Epithelial cell of esophagus (primary cell): Measurements from ENCODE around the gene PHKA1.

Experiments used
- DNase-seq: peaks from one replicate; pipeline ENCODE4 v3.0.0; 2010; ENCODE audit warnings: low read depth
- H3K4me3 ChIP-seq: 2 replicates; pipeline ENCODE4 v1.5.1; 2011; ENCODE audit warnings: mild to moderate bottlenecking, low read length, control low read depth
- CTCF ChIP-seq: IDR thresholded peaks from 2 replicates; pipeline ENCODE4 v1.5.1; 2011; ENCODE audit warnings: low read depth, mild to moderate bottlenecking, low read length, control low read depth, inconsistent platforms; ENCODE audit not compliant: insufficient read depth; ENCODE audit errors: missing control alignments

PHKA1 gene

GRCh38 chrX:72662020-72662747 lies 51.9 kb downstream of the PHKA1 start:
- TF ChIP-seq CTCF, result no peak
- no peak for DNase-seq
- H3K4me3 ChIP-seq, result no peak overlapping the region

GRCh38 chrX:72659723-72660122 lies 54.4 kb downstream of the PHKA1 start:
- TF ChIP-seq CTCF, result no peak
- no peak for DNase-seq
- H3K4me3 ChIP-seq, result no peak overlapping the region

- TF ChIP-seq CTCF, result no peak
- DNase-seq, result no peak
- no peak overlapping the region for H3K4me3 ChIP-seq
These were observed 62.0 kb downstream of the PHKA1 start for GRCh38 chrX:72652082-72652481.

GRCh38 chrX:72644946-72645345 lies 69.2 kb downstream of the PHKA1 start:
- H3K4me3 ChIP-seq, result no peak overlapping the region
- DNase-seq, result peak; percentile 53
- no peak for TF ChIP-seq CTCF

- no peak for TF ChIP-seq CTCF
- peak; percentile 59 for DNase-seq
- no peak overlapping the region for H3K4me3 ChIP-seq
These were observed 72.5 kb downstream of the PHKA1 start for GRCh38 chrX:72641611-72642010.

- no peak overlapping the region for H3K4me3 ChIP-seq
- no peak for TF ChIP-seq CTCF
- DNase-seq, result no peak
These were observed 78.2 kb downstream of the PHKA1 start for GRCh38 chrX:72635930-72636329.

GRCh38 chrX:72634331-72634730 lies 79.8 kb downstream of the PHKA1 start:
- no peak for TF ChIP-seq CTCF
- DNase-seq, result no peak
- H3K4me3 ChIP-seq, result no peak overlapping the region
